CD4-positive, alpha-beta T cell (primary cell): ENCODE measurements around the gene SCN4A. TPM values are rescaled to one million over a fixed set of nuclear protein-coding genes. Genes with fewer than 3 reads are reported as not detected.
"Not testable (repeated sequence)": the region's sequence is repeated elsewhere in the genome, so short reads cannot be mapped to it uniquely, and the experiment has no call there.

ENCODE experiments used
- ATAC-seq: fragments of 200-7000 bp; cut with Tn5 transposase; one replicate; pipeline ENCODE4 v1.10.0; 2022; ENCODE audit warnings: mild to moderate bottlenecking; ENCODE audit not compliant: poor library complexity
- CTCF ChIA-PET: fragments of 350-600 bp; sonication (Branson Sonifier 250); formaldehyde crosslinking; loops from one replicate; lab custom pipeline; 2021; ENCODE audit warnings: antibody characterized with exemption, inconsistent platforms; lab: Charles Lee
- POLR2A ChIA-PET: fragments of 350-600 bp; sonication (Branson Sonifier 250); formaldehyde crosslinking; loops from one replicate; lab custom pipeline; 2021; ENCODE audit warnings: antibody characterized with exemption, inconsistent platforms; lab: Charles Lee
- DNase-seq, 14 experiments: peaks; one replicate each; pipeline ENCODE4 v3.0.0-alpha.2; 2013 to 2020; ENCODE audit warnings: mixed read lengths in 2 of 14
- H3K27ac ChIP-seq, 2 donors: one replicate each; pipeline versions ENCODE4 v1.5.1 to v1.7.0; 2013; ENCODE audit warnings: low read length in 2 of 2, low read depth in 1 of 2, mild to moderate bottlenecking in 1 of 2
- H3K27me3 ChIP-seq, 2 experiments: 1 replicate in 1 of 2; 2 replicates in 1 of 2; pipeline versions ENCODE4 v1.6.1 to v1.7.0; 2013; ENCODE audit warnings: low read length in 2 of 2, control low read depth in 1 of 2, mild to moderate bottlenecking in 1 of 2, moderate library complexity in 1 of 2; ENCODE audit not compliant: insufficient read depth in 2 of 2, control insufficient read depth in 1 of 2
- H3K36me3 ChIP-seq: one replicate; pipeline ENCODE4 v1.6.1; 2013; ENCODE audit warnings: low read length, control low read depth; ENCODE audit not compliant: insufficient read depth
- H3K4me1 ChIP-seq: one replicate; pipeline ENCODE4 v1.6.1; 2013; ENCODE audit warnings: low read length, control low read depth; ENCODE audit not compliant: insufficient read depth
- H3K4me3 ChIP-seq: one replicate; pipeline ENCODE4 v1.5.1; 2013; ENCODE audit warnings: mild to moderate bottlenecking, low read length, moderate library complexity
- H3K9me3 ChIP-seq, 2 experiments: 1 replicate in 1 of 2; 2 replicates in 1 of 2; pipeline versions ENCODE4 v1.6.1 to v1.7.0; 2013; ENCODE audit warnings: low read length in 2 of 2, mild to moderate bottlenecking in 2 of 2, control low read depth in 1 of 2, moderate library complexity in 1 of 2; ENCODE audit not compliant: control insufficient read depth in 1 of 2, insufficient read depth in 1 of 2
- H3K27ac Mint-ChIP-seq: one replicate; pipeline ENCODE4 v1.8.0; 2020; ENCODE audit warnings: mixed read lengths
- H3K27me3 Mint-ChIP-seq: one replicate; pipeline ENCODE4 v1.8.0; 2021; ENCODE audit warnings: mixed read lengths
- H3K36me3 Mint-ChIP-seq: one replicate; pipeline ENCODE4 v1.8.0; 2021; ENCODE audit warnings: low read depth, mixed read lengths
- H3K4me1 Mint-ChIP-seq: one replicate; pipeline ENCODE4 v1.8.0; 2021; ENCODE audit warnings: low read depth, mixed read lengths
- H3K4me3 Mint-ChIP-seq: one replicate; pipeline ENCODE4 v1.8.0; 2020; ENCODE audit warnings: mild to moderate bottlenecking, mixed read lengths
- H3K9me3 Mint-ChIP-seq: one replicate; pipeline ENCODE4 v1.8.0; 2020; ENCODE audit warnings: mixed read lengths
- intact Hi-C, 2 experiments: fragments of 100-400 bp; cut with DNase I in 1 of 2; cut with micrococcal nuclease in 1 of 2; formaldehyde crosslinking; loops; one replicate each; pipeline versions ENCODE4 v1.15.1 to v1.9.0; 2023 to 2025; cut with DNase I, micrococcal nuclease
- total RNA-seq, 174 experiments: library from RNA in 2 of 174; stranded (reverse) in 2 of 174; gene quantifications; one replicate each; pipeline ENCODE4 v1.2.3 and lab custom pipeline; 2021 to 2026
- TF ChIP-seq, protein P1 (sequence below): fragments of 200-600 bp; IDR thresholded peaks from one replicate; pipeline ENCODE4 v1.8.0; 2022; ENCODE audit warnings: antibody characterized with exemption, mild to moderate bottlenecking

SCN4A gene
- total RNA-seq, 2 experiments from 2014 or later = 0.03 TPM; not detected in 1

DNA sequence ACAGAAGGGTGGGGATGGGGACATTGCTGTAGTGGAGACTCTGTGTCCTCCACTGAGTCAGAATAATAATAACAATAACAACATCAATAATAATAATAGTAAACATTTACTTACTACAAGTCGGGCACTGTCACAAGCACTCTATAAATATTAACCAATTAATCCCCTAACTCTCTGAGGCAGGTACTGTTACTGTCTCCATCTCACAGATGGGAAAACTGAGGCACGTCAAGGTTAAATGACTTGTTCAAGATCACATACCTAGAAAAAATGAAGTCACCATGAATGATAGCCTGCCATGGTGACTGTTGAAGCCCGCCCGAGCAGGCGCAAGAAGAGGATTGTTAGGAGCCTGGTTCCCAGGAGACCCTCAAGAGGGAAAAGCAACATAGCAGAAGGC, 35.6 kb upstream of the SCN4A start:
- Histone ChIP-seq H3K27ac (no peak overlapping the region), H3K36me3 (peaks cover 88% of the 10 kb centered on the region), H3K27me3 (no peaks in the 10 kb centered on the region), H3K4me1 (peaks cover 68% of the 10 kb centered on the region), H3K4me3 (no peak overlapping the region), H3K9me3 (no peaks in the 10 kb centered on the region)
- DNase-seq = no peak
- Mint-ChIP-seq H3K27ac (peak overlapping the region; percentile 83), H3K4me1 (peaks cover 70% of the 10 kb centered on the region), H3K9me3 (no peaks in the 10 kb centered on the region), H3K36me3 (peaks cover 92% of the 10 kb centered on the region), H3K4me3 (no peak overlapping the region), H3K27me3 (no peaks in the 10 kb centered on the region)
- ChIA-PET POLR2A (interaction anchor here (1.3 kb wide), 1 partner anchor 10 kb away, joined by 4 read pairs; the partner anchor contains the start of gene PRR29), CTCF (interaction anchor here (4.7 kb wide), 1 partner anchor 17 kb away, joined by 19 read pairs; no protein-coding TSS in a partner anchor)
- TF ChIP-seq, protein P1, sequence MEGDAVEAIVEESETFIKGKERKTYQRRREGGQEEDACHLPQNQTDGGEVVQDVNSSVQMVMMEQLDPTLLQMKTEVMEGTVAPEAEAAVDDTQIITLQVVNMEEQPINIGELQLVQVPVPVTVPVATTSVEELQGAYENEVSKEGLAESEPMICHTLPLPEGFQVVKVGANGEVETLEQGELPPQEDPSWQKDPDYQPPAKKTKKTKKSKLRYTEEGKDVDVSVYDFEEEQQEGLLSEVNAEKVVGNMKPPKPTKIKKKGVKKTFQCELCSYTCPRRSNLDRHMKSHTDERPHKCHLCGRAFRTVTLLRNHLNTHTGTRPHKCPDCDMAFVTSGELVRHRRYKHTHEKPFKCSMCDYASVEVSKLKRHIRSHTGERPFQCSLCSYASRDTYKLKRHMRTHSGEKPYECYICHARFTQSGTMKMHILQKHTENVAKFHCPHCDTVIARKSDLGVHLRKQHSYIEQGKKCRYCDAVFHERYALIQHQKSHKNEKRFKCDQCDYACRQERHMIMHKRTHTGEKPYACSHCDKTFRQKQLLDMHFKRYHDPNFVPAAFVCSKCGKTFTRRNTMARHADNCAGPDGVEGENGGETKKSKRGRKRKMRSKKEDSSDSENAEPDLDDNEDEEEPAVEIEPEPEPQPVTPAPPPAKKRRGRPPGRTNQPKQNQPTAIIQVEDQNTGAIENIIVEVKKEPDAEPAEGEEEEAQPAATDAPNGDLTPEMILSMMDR = no peak
- intact Hi-C loops = no loop called here
- ATAC-seq = no peak

DNA sequence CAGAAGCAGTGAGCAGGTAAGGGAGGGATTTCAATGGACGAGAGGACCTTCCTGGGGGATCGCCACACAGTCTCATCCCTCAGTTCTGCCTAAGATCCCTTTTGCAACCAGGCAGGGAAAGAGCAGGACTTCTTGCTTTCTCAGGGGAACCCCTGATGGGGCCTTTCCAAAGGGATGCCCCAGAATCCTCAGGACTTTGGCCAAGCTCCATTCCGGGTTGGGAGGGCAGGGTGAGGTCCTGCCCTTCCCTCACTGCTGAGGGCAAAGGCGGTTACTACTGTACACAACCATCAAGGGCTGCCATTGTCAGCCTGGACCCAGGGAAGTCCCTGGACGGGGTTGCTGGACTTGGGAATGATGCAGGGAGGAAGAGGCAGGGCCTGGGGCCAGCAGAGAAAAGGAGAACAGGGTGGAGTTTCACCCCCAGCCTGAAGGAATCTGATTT, 35.1 kb upstream of the SCN4A start:
- no peak overlapping the region for H3K4me3 ChIP-seq
- no peaks in the 10 kb centered on the region for H3K27me3 ChIP-seq
- intact Hi-C loops = no loop called here
- no peaks in the 10 kb centered on the region for H3K9me3 ChIP-seq
- peaks cover 63% of the 10 kb centered on the region for H3K4me1 ChIP-seq
- H3K27ac Mint-ChIP-seq = peak overlapping the region; percentile 83
- POLR2A ChIA-PET = interaction anchor here (4.0 kb wide), 1 partner anchor 12 kb away, joined by 31 read pairs; the partner anchor contains the start of gene ICAM2
- H3K4me1 Mint-ChIP-seq = peaks cover 65% of the 10 kb centered on the region
- no peak overlapping the region for H3K27ac ChIP-seq
- H3K36me3 Mint-ChIP-seq = peaks cover 92% of the 10 kb centered on the region
- H3K4me3 Mint-ChIP-seq = peak overlapping the region; percentile 38
- DNase-seq (no peak), ATAC-seq (no peak)
- CTCF ChIA-PET = interaction anchor here (1.2 to 4.7 kb wide), 2 partner anchors 17 to 18 kb away, joined by 4 to 19 read pairs; no protein-coding TSS in a partner anchor
- H3K27me3 Mint-ChIP-seq = no peaks in the 10 kb centered on the region
- H3K36me3 ChIP-seq = peaks cover 92% of the 10 kb centered on the region
- H3K9me3 Mint-ChIP-seq = no peaks in the 10 kb centered on the region
- TF ChIP-seq, protein P1 = no peak

DNA sequence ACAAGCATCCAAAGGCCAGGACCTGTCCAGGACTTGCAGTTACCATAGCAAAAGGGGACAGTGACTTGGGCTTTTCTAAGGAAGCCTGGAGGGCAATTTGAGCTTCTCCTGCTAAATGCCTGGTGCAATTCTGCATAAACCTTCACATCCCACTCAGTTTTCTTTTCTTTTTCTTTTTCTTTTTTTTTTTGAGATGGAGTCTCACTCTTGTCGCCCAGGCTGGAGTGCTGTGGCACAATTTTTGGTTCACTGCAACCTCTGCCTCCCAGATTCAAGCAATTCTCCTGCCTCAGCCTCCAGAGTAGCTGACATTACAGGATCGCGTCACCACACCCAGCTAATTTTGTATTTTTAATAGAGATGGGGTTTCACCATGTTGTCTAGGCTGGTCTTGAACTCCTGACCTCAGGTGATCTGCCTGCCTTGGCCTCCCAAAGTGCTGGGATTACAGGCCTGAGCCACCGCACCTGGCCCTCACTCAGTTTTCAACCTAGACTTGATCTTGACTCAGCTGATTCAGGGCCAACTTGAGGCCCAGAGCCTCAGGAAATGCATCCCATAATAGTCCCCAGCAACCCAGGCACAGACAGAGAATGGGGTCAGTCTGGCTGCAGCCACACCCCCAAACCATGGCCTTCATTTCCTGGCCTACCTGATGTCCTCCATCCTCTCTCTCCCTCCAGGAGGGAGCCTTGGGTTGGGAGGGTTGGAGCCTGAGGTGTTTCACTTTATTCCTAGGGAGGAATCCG, 34.5 kb upstream of the SCN4A start:
- ChIA-PET CTCF (interaction anchor here (1.2 to 2.6 kb wide), 3 partner anchors 9 to 18 kb away, joined by 4 to 11 read pairs (median 4); no protein-coding TSS in a partner anchor), POLR2A (interaction anchor here (2.5 to 4.0 kb wide), 2 partner anchors 10 to 12 kb away, joined by 12 to 31 read pairs; partner anchors contain the start of gene ICAM2)
- H3K4me1 Mint-ChIP-seq = peaks cover 61% of the 10 kb centered on the region
- H3K27ac Mint-ChIP-seq = peak overlapping the region; percentile 83
- H3K4me3 Mint-ChIP-seq, DNase-seq, H3K27me3 Mint-ChIP-seq, intact Hi-C loops, H3K9me3 ChIP-seq, H3K9me3 Mint-ChIP-seq, ATAC-seq, H3K4me3 ChIP-seq, H3K27me3 ChIP-seq: not testable (repeated sequence)
- Histone ChIP-seq H3K36me3 (peaks cover 94% of the 10 kb centered on the region), H3K27ac (peak overlapping the region in 1 of 2 donors; percentile 17), H3K4me1 (peaks cover 58% of the 10 kb centered on the region)
- peaks cover 91% of the 10 kb centered on the region for H3K36me3 Mint-ChIP-seq
